ENCODE results near the gene IKZF1.

Gene IKZF1

GRCh38 chr7:50355817-50356178 is 51.3 kb downstream of the IKZF1 start:
- TF ChIP-seq CTCF (IDR thresholded peaks at IDR 0.05; ENCODE audit: control extremely low read depth, extremely low read depth, low read depth, missing control alignments): no peak
- DNase-seq (ENCODE audit: extremely low spot score): no peak
- ChIA-PET POLR2A (no interaction called here), CTCF (interaction anchor here (1.0 to 2.6 kb wide), 2 partner anchors 11 to 48 kb away, joined by 4 to 7 read pairs; no protein-coding TSS in a partner anchor)

GRCh38 chr7:50356212-50356944 is 51.9 kb downstream of the IKZF1 start:
- no peak for DNase-seq (ENCODE audit: extremely low spot score)
- ChIA-PET POLR2A (no interaction called here), CTCF (interaction anchor here (0.9 to 2.6 kb wide), 2 partner anchors 10 to 18 kb away, joined by 3 to 7 read pairs; no protein-coding TSS in a partner anchor)
- TF ChIP-seq CTCF (IDR thresholded peaks at IDR 0.05; ENCODE audit: control extremely low read depth, extremely low read depth, low read depth, missing control alignments): no peak

DNA sequence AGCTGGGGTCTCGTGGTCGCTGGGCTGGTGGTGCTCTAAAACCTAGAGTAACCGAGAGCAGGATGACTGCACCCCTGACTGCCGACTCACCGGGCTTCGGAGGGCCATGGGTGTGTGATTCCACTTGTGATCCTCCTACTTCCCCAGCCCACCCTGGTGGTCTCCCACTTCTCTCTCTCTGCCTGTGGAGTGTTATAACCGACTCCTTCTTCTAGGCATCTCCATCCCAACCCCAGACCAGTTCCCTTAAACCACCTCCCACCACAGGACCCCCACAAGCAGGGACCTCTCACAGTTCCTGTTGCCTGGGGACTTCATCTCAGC is 52.4 kb downstream of the IKZF1 start:
- POLR2A ChIA-PET: no interaction called here

GRCh38 chr7:50357426-50357825 is 52.9 kb downstream of the IKZF1 start:
- ChIA-PET CTCF (no interaction called here), POLR2A (no interaction called here)
- no peak for DNase-seq (ENCODE audit: extremely low spot score)
- no peak for TF ChIP-seq CTCF (IDR thresholded peaks at IDR 0.05; ENCODE audit: control extremely low read depth, extremely low read depth, low read depth, missing control alignments)

More for the DNA sequence above, 52.4 kb downstream of the IKZF1 start:
- CTCF ChIA-PET: interaction anchor here (0.9 kb wide), 1 partner anchor 18 kb away, joined by 3 read pairs; no protein-coding TSS in a partner anchor
- no peak for TF ChIP-seq CTCF (IDR thresholded peaks at IDR 0.05; ENCODE audit: control extremely low read depth, extremely low read depth, low read depth, missing control alignments)
- DNase-seq (ENCODE audit: extremely low spot score): no peak

- no peak for DNase-seq (ENCODE audit: extremely low spot score)
- TF ChIP-seq CTCF (IDR thresholded peaks at IDR 0.05; ENCODE audit: control extremely low read depth, extremely low read depth, low read depth, missing control alignments): no peak
- CTCF ChIA-PET: interaction anchor here (1.0 to 4.4 kb wide), 3 partner anchors 9 to 12 kb away, joined by 3 to 23 read pairs (median 3); no protein-coding TSS in a partner anchor
- POLR2A ChIA-PET: no interaction called here
Measured at GRCh38 chr7:50358041-50358705, 53.7 kb downstream of the IKZF1 start.

GRCh38 chr7:50358779-50359178 is 54.3 kb downstream of the IKZF1 start:
- POLR2A ChIA-PET: no interaction called here
- no peak for TF ChIP-seq CTCF (IDR thresholded peaks at IDR 0.05; ENCODE audit: control extremely low read depth, extremely low read depth, low read depth, missing control alignments)
- CTCF ChIA-PET: interaction anchor here (1.0 to 4.4 kb wide), 4 partner anchors 8 to 153 kb away, joined by 3 to 23 read pairs (median 6); no protein-coding TSS in a partner anchor

More at GRCh38 chr7:50358779-50359178, 54.3 kb downstream of the IKZF1 start:
- no peak for DNase-seq (ENCODE audit: extremely low spot score)
